ENCODE measurements around the gene IL20RB. TPM values are rescaled to one million over a fixed set of nuclear protein-coding genes. Genes with fewer than 3 reads are reported as not detected.

IL20RB gene
- total RNA-seq, 4 donors from 2014 or later: 218 to 274 (median 257) TPM

DNA sequence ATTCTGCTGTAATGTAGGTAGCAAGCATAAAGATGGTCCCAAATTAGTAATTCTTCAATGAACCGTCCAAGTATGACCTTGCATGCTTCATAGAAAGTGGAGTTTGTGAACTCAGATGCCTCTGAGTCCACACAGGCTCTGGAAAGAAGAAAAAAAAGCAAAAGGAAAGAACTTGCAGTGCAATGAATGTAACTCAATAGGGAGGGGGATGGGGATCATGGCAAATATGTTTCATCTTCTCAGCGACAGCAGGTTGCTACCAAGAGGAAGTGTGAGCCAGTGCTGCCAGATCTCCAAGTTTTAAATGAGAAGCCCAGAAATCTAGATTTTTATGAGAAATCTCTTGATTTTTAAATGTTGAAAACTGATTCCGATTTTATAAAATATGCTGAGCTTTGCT is 50.3 kb downstream of the IL20RB start:
- no peak for TF ChIP-seq EP300 (IDR thresholded peaks at IDR 0.05)
- Histone ChIP-seq H3K36me3 (peaks cover 13% of the 10 kb centered on the region), H3K27me3 (no peaks in the 10 kb centered on the region), H3K4me1 (peaks cover 11% of the 10 kb centered on the region), H3K27ac (no peak overlapping the region), H3K4me3 (no peak overlapping the region), H3K9me3 (no peaks in the 10 kb centered on the region)
- 79% methylated on average over 3 of the region's 3 CpGs for WGBS
- DNase-seq (ENCODE audit: low spot score in 2 of 2): no peak

DNA sequence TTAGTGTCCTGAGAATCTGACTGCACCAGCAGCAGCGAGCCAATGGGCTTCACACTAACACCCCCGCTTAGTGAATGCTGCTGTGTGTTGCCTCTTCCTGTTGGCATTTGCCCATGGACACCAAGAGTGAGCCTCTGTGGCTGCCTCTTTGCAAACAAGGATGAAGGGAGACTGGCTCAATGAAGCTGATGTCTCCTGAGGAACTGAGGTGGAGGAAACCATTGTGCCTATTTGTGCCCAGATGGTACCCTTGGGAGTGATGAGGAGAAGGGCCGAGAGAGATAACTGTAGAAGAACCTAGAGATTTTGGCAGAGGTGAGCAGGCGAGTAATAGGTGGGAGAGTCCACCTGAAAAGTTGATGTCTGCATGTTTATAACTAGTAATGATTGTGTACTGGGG is 51.2 kb downstream of the IL20RB start:
- Histone ChIP-seq H3K4me1 (peaks cover 17% of the 10 kb centered on the region), H3K9me3 (no peaks in the 10 kb centered on the region), H3K27ac (no peak overlapping the region), H3K36me3 (peaks cover 13% of the 10 kb centered on the region), H3K27me3 (no peaks in the 10 kb centered on the region), H3K4me3 (no peak overlapping the region)
- WGBS: 84% methylated on average over 4 of the region's 4 CpGs
- DNase-seq (ENCODE audit: low spot score in 2 of 2): no peak
- TF ChIP-seq EP300 (IDR thresholded peaks at IDR 0.05) (no peak), POLR2A (IDR thresholded peaks at IDR 0.05) (no peak), POLR2AphosphoS5 (IDR thresholded peaks at IDR 0.05) (no peak)
- TF ChIP-seq, protein P1, sequence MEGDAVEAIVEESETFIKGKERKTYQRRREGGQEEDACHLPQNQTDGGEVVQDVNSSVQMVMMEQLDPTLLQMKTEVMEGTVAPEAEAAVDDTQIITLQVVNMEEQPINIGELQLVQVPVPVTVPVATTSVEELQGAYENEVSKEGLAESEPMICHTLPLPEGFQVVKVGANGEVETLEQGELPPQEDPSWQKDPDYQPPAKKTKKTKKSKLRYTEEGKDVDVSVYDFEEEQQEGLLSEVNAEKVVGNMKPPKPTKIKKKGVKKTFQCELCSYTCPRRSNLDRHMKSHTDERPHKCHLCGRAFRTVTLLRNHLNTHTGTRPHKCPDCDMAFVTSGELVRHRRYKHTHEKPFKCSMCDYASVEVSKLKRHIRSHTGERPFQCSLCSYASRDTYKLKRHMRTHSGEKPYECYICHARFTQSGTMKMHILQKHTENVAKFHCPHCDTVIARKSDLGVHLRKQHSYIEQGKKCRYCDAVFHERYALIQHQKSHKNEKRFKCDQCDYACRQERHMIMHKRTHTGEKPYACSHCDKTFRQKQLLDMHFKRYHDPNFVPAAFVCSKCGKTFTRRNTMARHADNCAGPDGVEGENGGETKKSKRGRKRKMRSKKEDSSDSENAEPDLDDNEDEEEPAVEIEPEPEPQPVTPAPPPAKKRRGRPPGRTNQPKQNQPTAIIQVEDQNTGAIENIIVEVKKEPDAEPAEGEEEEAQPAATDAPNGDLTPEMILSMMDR (IDR thresholded peaks at IDR 0.05): no peak

DNA sequence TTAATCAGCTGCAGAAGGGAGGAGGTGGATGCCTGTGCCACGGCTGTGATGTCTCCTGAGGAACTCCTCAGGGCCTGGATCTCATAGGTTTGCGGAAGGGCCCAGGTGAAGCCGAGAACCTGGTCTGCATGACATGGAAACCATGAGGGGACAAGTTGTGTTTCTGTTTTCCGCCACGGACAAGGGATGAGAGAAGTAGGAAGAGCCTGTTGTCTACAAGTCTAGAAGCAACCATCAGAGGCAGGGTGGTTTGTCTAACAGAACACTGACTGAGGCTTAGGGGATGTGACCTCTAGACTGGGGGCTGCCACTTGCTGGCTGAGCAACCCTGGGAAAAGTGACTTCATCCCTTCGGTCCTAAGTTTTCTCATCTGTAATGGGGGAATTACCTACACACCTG is 52.4 kb downstream of the IL20RB start:
- no peaks in the 10 kb centered on the region for H3K9me3 ChIP-seq
- no peaks in the 10 kb centered on the region for H3K27me3 ChIP-seq
- peaks cover 13% of the 10 kb centered on the region for H3K36me3 ChIP-seq
- no peak overlapping the region for H3K27ac ChIP-seq
- TF ChIP-seq EP300 (IDR thresholded peaks at IDR 0.05) (no peak), POLR2AphosphoS5 (IDR thresholded peaks at IDR 0.05) (no peak), POLR2A (IDR thresholded peaks at IDR 0.05) (no peak)
- TF ChIP-seq, protein P1 (IDR thresholded peaks at IDR 0.05): no peak
- H3K4me1 ChIP-seq: peaks cover 25% of the 10 kb centered on the region
- WGBS: 96% methylated on average over 6 of the region's 6 CpGs
- H3K4me3 ChIP-seq: no peak overlapping the region
- DNase-seq (ENCODE audit: low spot score in 2 of 2): no peak

DNA sequence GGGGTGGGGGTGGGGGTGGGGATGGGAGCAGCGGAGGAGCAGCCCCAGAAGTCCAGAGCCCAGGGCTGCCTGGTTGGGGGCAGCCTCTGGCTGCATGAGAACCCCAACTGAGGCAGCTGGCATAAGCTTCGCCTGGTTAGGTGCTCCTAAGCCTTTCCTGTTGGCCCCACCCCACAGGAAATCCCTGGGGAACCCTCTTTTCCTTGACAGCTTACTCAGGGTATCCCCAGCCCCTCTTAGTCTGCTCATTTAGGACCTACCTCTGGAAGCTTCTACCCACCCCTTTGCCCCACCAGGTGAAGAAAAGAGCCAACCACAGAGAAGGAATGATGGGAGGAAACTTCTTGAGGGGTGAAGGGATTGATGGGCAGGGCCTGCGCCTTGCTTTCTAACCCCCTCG is 53.4 kb downstream of the IL20RB start:
- no peaks in the 10 kb centered on the region for H3K9me3 ChIP-seq
- no peak overlapping the region for H3K4me3 ChIP-seq
- no peaks in the 10 kb centered on the region for H3K27me3 ChIP-seq
- peaks cover 25% of the 10 kb centered on the region for H3K4me1 ChIP-seq
- no peak overlapping the region for H3K27ac ChIP-seq
- WGBS: 89% methylated on average over 4 of the region's 4 CpGs
- no peak for DNase-seq (ENCODE audit: low spot score in 2 of 2)
- peaks cover 13% of the 10 kb centered on the region for H3K36me3 ChIP-seq
- TF ChIP-seq EP300 (IDR thresholded peaks at IDR 0.05) (no peak), POLR2AphosphoS5 (IDR thresholded peaks at IDR 0.05) (no peak), POLR2A (IDR thresholded peaks at IDR 0.05) (no peak)
- TF ChIP-seq, protein P1 (IDR thresholded peaks at IDR 0.05): no peak

DNA sequence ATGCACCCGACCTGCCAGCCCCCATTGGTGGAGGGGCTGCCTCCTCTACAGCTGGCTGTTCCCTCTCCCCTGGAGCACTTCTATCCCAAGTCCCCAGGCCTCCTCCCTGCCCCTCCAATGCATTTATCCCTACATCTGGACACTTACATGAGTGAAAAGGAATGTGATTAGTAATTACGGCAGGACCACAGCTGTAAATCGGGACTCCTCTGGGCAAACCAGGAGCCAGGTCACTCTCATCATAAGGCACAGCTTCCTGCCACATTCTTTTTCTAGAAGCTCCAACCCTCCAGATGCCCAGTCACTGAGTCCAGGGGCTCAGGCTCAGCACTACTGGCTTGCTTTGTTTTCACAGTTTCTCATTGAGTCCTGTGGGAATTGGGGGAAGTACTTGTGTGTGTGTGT is 54.3 kb downstream of the IL20RB start:
- H3K27ac ChIP-seq: no peak overlapping the region
- H3K36me3 ChIP-seq: peaks cover 13% of the 10 kb centered on the region
- H3K4me1 ChIP-seq: peaks cover 25% of the 10 kb centered on the region
- TF ChIP-seq POLR2A (IDR thresholded peaks at IDR 0.05) (no peak), POLR2AphosphoS5 (IDR thresholded peaks at IDR 0.05) (no peak), EP300 (IDR thresholded peaks at IDR 0.05) (no peak)
- TF ChIP-seq, protein P1 (IDR thresholded peaks at IDR 0.05): no peak
- H3K27me3 ChIP-seq: no peaks in the 10 kb centered on the region
- no peak overlapping the region for H3K4me3 ChIP-seq
- no peaks in the 10 kb centered on the region for H3K9me3 ChIP-seq
- WGBS: 39% methylated on average over 3 of the region's 3 CpGs
- DNase-seq (ENCODE audit: low spot score in 2 of 2): no peak
